HG02840 (cell line): ENCODE data around the gene SYTL1.

Experiments used
- ATAC-seq: cut with Tn5 transposase; IDR thresholded peaks from one replicate; pipeline ENCODE4 v1.9.1; 2021; ENCODE audit warnings: mild to moderate bottlenecking, moderate library complexity, moderate number of reproducible peaks; ENCODE audit not compliant: unreplicated experiment, low FRiP score

Gene SYTL1, protein sequence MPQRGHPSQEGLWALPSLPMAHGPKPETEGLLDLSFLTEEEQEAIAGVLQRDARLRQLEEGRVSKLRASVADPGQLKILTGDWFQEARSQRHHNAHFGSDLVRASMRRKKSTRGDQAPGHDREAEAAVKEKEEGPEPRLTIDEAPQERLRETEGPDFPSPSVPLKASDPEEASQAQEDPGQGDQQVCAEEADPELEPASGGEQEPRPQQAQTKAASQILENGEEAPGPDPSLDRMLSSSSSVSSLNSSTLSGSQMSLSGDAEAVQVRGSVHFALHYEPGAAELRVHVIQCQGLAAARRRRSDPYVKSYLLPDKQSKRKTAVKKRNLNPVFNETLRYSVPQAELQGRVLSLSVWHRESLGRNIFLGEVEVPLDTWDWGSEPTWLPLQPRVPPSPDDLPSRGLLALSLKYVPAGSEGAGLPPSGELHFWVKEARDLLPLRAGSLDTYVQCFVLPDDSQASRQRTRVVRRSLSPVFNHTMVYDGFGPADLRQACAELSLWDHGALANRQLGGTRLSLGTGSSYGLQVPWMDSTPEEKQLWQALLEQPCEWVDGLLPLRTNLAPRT

GRCh38 chr1:27341525-27342252 lies at the start of gene SYTL1:
Gene SYTL1 (plus strand): TSS chr1:27342022. CDS start chr1:27345335, 3,313 bp downstream.
- no peak for ATAC-seq

DNA sequence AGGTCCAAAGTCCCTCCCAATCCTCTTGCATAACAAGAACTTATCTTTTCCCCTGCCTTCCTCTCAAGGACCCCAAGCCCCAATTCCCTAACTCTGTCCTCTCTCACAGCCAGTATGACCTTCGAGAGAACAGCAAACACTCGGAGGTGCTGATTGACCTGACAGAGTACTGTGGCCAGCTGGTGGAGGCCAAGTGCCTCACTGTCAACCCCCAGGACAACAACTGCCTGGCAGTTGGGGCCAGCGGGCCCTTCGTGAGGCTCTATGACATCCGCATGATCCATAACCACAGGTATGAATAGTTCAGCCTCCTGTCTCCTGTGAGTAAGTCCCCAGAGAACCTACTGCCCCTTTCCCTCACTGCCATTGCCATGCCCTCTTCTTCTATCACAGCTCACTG lies 49.7 kb upstream of the SYTL1 start:
- ATAC-seq: no peak

GRCh38 chr1:27293915-27294314 lies 47.9 kb upstream of the SYTL1 start:
- no peak for ATAC-seq

DNA sequence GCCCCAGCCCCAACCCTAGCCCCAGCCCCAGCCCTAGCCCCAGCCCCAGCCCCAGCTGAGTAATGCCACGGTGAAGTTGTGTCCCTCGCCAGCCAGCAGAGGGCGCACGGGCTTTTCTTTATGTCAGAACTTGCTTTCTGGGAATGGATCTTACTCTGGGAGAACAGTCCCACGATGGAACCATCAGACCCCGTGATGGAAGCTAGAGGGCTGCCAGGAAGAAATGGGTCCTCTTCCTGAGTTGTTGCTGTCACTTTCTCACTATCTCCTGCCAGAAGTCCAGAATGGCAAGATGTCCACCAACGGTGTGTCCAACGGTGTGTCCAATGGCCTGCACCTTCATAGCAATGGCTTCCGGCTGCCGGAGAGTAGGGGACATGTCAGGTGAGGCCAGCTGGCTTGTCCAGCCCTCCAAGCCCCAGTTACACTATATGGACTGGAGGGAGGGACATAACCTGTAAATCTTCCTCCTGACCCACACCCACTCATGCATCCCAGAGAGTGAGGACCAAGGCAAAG lies 45.0 kb upstream of the SYTL1 start:
- no peak for ATAC-seq

DNA sequence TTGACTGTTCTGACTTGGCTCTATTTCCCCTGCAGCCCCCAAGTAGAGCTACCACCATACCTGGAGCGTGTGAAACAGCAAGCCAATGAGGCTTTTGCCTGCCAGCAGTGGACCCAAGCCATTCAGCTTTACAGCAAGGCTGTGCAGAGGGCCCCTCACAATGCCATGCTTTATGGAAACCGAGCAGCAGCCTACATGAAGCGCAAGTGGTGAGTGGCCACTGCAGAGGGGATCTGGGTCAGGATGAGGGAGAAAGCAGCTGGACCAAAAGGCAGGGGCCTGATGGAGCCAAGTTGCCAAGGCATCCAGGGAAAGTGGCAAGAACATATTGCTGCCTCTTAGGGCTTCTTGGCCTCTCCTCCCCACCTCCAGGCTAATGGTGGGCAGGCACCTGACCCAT lies 43.9 kb upstream of the SYTL1 start:
- ATAC-seq: no peak

DNA sequence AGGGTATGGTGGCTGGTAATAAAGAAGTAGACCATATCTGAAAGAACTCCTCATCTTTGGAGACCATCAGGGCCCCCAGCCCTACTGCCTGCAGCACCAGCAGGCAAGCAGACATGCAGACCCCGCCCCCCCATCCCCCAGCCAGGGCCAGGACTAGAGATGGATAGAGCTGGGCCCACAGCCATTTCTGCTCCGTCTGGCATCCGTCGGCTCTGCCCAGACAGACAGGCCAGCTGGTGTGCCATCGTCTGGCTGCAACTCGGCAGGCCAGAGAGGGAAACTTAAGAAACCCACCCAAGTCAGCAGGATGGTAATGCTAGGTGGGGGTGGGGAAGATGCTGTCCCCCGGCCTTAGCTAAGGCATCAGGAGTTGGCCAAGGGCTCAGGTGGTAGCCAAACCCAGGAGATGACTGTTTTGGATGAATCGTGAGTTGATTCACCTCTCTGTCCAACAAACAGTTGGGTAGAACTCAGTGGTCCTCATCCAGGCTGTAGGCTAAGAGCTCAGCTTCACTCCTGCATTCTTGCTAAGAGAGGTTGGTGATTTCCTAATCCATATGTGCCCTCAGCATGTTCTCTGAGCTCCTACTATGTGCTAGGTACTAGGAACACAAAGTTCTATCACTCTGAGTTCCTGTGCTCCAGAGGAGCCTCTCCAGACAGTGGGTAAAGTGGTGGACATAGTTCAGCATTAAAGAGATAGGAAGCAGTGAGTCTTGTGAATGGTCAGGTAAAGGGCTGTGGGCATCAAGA lies 43.0 kb upstream of the SYTL1 start:
- no peak for ATAC-seq

GRCh38 chr1:27299385-27300271 lies 42.2 kb upstream of the SYTL1 start:
- ATAC-seq: no peak

- ATAC-seq: no peak
Measured at GRCh38 chr1:27300341-27301051, 41.3 kb upstream of the SYTL1 start.

DNA sequence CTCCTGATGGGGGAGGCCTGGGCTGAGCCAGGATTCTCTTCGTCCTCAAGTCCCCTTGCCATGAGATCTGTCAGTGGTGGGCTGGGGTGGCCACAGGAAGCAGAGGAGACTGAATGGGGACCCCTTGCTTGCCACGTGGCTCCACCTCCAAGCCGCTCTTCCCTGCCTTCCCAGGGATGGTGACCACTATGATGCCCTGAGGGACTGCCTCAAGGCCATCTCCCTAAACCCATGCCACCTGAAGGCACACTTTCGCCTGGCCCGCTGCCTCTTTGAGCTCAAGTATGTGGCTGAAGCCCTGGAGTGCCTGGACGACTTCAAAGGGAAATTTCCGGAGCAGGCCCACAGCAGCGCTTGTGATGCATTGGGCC lies 40.8 kb upstream of the SYTL1 start:
- ATAC-seq: no peak

DNA sequence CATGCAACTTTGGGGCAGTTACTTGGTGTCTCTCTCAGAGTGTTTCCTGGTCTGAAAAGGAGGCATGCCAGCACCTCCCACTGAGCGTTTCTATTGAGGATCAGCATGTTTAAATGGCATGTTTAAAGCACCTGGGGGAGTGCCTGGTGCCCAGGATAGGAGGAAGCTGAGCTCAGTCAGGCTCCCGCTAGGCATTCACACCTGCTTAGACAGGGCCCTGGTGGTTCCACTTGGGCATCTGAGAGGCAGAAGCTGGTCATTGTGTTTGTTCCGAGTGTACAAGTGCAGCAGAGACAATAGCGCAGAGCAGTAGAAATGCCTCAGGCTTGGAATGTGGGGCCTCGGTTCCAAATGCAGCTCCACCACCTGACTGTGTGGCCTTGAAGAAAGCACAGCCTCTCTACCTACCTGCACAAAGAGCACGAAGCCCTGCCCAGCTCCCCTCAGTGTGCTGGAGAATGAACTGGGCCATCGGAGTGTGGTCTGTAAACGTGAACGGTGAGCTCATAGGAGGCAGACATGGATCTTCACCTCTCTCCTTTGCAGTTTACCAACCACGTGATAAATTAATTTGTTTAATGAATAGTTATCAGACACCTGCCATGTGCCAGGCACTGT lies 40.1 kb upstream of the SYTL1 start:
- no peak for ATAC-seq

- no peak for ATAC-seq
Measured at GRCh38 chr1:27302612-27303011, 39.2 kb upstream of the SYTL1 start.

DNA sequence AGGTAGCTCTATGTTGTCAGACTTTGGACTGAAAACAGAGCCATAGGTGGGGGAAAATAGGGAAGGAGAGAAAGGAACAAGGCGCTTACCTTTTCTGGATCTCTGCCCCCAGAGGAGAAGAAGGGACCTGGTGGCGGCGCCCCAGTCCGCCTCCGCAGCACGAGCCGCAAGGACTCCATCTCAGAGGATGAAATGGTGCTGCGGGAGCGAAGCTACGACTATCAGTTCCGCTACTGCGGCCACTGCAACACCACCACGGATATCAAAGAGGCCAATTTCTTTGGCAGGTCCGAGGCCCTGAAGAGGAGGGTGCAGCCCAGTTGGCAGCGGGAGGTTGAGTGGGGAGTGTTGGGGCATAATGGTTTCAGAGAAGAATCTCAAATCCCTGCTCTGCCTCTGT lies 38.3 kb upstream of the SYTL1 start:
- no peak for ATAC-seq

DNA sequence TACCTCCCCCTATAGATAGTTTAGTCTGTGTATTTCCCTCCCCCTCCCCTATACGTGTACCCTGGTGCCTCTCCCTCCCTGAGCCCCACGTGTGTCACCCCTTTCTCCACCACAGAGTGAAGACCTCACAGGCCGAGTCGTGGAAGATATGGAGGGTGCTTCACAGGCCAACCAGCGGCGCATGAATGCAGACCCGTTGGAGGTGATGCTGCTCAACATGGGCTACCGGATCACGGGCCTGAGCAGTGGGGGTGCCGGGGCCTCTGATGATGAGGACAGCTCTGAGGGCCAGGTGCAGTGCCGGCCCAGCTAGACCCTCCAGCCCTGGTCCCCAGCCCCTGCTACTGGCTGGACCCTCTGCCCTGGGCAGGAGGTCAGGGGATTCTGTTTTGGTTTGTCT lies 35.8 kb upstream of the SYTL1 start:
- ATAC-seq: no peak

GRCh38 chr1:27306892-27307761 lies 34.7 kb upstream of the SYTL1 start:
- no peak for ATAC-seq

DNA sequence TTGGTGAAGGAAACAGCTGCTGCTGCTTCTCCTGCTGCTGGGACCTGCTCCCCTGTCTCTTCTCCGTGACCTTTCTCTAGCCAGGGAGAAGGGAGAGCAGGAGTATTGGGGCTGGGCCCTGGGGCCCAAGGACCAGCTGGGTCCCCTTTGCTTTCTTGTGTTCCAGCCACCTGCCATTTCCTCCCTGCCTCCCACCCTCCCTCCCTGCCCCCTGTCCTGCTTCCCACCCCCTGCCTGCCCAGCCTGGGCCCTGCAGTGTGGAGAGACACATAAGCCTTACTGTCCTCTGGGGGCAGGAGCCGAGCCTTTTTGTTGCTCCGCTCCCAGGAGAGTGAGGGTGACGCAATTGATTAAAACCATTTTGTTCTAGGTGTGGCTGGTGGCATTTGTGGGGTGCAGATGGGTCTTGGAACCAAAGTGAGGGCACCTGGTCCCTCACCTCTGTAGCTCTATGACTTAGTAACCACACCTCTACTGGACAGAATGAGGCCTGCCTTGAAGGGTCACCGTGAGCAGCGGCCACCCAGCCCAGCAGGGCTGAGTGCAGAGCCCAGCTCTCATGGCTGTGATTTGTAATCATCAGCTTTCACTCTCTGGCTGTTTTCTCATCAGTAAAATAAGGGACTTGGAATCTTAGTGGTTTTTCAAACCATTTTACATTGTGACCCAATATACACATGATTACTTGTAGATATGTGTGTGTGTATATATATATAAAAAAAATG lies 33.8 kb upstream of the SYTL1 start:
- ATAC-seq: no peak

DNA sequence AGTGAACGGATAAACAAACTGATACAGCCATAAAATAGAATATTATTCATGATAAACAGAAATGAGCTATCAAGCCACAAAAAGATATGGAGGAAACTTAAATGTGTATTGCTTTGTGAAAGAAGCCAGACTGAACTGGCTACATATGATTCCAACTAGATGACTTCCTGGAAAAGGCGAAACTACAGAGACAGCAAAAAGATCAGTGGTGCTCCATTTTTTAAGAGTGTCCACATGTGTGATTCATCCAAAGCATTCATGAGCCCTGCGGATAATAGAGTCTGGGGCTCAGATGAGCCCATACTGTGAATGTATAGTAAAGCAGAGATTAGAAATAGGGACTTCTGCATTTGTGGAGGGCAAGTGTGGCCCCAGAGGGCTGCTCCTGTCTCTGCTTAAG lies 27.7 kb upstream of the SYTL1 start:
- ATAC-seq: no peak

- ATAC-seq: no peak
Measured at GRCh38 chr1:27314737-27315136, 27.1 kb upstream of the SYTL1 start.
